Stimulated activated CD4-positive, alpha-beta T cell treated with anti-CD3 and anti-CD28 coated beads, TNF-alpha, amount 100 ng/mL, for 24 hours (primary cell): Measurements from ENCODE around the gene HTR1E.
"Not testable (repeated sequence)": the region's sequence is repeated elsewhere in the genome, so short reads cannot be mapped to it uniquely, and the experiment has no call there.

ENCODE experiments used
- DNase-seq, 3 experiments: peaks; one replicate each; pipeline ENCODE4 v3.0.0-alpha.2; 2020; ENCODE audit warnings: low read depth in 3 of 3

Gene HTR1E

DNA sequence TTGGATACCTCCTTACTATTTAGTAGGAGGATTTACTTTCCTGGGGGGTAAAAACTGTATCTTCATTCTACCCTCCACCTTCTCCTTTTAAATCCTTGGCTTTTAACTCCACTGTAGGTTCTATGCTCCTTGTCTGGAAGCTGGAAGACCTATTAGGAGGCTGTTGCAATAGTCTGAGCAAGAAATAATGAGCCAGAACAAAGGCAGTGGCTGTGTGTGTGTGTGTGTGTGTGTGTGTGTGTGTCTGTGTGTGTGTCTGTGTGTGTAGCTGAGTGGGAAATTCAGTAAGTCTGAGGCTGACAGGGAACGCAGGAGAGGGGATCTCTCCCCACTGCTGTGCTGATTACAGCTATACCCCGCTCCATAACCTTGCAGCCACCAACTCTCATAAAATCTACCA, 35.8 kb downstream of the HTR1E start:
- no peak for DNase-seq

DNA sequence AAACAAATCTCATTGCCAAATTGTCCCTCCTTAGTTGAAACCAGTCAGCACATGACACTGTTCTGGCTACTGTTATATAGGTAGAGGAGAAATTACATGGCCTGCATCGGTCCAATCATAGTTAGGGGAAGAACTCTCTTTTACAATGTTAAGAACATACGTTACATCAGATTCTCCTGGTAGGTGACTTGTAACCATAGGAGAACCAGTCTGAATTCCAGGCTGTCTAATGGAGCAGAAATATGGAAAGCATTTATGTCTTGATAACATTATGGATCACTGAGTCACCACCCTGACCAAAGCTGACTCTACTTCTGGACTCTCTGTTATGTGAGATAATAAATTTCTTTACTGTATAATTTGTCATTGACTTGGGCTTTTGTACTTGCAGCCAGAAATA, 40.9 kb downstream of the HTR1E start:
- no peak for DNase-seq

DNA sequence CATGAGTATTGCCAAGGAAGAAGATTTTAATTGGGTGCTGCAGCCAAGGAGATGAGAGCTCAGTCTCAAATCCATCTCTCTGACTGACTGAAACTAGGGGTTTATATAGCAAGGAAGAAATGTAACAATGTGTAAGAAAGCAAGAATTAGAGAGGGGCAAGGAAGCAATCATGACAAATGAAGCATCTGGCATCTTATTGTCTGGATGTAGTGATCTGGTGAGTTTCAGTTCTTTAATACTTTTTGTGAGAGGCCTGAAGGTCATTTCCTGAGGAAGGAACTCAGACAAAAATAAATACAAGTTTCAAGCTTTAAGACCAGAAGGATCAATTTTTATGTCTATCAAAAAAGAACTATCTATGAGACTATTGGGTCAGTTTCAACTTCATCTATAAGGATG, 64.2 kb downstream of the HTR1E start:
- no peak for DNase-seq

DNA sequence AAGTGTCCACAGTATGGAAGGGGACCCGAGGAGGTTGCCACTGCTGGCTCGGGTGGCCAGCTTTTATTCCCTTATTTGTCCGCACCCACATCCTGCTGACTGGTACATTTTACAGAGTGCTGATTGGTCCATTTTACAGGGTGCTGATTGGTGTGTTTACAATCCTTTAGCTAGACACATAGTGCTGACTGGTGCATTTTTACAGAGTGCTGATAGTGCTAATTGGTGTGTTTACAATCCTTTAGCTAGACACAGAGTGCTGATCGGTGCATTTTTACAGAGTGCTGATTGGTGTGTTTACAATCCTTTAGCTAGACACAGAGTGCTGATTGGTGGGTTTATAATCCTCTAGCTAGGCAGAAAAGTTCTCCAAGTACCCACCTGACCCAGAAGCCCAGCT, 65.1 kb downstream of the HTR1E start:
- DNase-seq: not testable (repeated sequence)

DNA sequence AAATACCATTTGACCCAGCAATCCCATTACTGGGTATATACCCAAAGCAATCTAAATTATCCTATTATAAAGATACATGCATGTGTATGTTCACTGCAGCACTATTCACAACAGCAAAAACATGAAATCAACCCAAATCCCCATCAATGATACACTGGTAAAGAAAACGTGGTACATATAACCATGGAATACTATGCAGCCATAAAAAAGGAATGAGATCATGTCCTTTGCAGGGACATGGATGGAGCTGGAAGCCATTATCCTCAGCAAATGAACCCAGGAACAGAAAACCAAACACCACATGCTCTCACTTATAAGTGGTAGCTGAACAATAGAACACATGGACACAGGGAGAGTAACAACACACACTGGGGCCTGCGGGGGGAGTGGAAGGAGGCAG, 69.2 kb downstream of the HTR1E start:
- not testable (repeated sequence) for DNase-seq

DNA sequence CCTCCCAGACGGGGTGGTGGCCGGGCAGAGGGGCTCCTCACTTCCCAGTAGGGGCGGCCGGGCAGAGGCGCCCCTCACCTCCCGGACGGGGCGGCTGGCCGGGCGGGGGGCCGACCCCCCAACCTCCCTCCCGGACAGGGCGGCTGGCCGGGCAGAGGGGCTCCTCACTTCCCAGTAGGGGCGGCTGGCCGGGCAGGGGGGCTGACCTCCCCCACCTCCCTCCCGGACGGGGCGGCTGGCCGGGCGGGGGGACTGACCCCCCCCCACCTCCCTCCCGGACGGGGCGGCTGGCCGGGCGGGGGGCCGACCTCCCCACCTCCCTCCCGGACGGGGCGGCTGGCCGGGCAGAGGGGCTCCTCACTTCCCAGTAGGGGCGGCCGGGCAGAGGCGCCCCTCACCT, 72.3 kb downstream of the HTR1E start:
- not testable (repeated sequence) for DNase-seq

DNA sequence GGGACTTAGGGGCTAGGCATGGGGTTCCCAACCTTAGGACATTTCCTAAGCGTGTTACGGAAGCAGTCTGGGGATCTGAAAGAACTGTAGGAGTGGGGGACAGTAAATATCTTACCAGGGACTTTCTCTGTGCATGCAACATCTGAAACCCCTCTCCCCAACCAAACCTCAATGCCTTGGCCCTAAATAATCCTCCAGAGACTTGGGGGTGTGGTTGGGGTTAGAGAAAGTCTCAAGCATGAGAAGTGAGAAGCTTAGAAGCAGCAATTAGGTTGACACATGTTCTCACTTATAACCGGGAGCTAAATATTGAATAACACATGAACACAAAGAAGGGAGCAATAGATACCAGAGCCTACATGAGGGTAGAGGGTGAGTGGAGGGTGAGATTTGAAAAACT, 74.7 kb downstream of the HTR1E start:
- no peak for DNase-seq

DNA sequence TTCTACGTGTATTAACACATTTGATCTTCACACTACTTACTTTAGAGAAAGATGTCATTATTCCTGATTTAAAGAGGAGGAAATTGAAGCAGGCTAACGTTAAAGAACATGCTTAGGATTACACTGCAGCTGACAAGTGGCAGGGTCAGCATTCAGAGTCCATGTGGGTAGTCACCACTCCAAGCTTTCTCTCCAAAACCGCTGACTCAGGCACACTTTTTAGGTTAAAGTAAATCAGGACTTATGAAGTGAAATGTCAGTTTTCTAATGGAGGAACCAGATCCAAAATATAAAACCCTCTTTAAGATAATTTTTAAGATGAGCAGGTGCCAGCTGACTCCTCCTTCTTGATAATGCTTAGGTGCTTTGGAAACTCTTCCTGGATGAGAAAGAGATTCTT, 75.4 kb downstream of the HTR1E start:
- no peak for DNase-seq

DNA sequence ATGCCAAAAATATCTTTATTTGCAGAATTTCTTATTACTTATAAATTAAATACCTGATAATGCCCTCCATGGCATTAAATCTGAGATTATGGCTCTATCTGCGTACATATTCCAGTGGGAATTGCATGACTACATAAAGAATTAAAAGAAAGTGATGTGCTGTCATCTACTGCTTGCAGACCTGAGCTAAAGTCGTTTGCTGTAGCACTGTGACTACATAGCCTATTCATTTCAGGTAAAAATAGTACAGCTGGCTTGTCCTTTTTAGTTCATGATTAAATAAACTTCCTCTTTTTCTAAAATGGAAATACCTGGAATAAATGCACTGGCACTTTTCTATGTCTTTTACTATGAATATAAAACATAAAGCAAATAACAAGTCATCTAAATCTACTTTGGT, 79.4 kb downstream of the HTR1E start:
- no peak for DNase-seq

DNA sequence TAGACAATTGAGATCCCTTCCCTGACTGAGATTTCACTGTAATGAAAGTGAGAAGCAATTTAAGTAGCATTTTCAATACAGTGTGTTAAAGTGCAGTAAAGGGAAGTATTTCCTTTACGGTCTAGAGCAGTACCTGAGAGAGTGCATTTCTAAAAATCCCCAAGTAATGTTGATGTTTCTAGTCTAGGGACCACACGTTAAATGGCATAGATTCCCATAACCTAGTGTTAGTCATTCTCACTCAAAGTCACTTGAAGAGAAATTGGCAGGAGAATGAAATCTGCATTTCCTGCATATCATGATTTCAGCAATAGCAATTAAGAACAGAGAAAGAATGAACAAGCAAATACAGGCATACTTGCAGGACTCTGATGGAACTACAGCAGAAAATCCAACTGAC, 89.7 kb downstream of the HTR1E start:
- DNase-seq: no peak

DNA sequence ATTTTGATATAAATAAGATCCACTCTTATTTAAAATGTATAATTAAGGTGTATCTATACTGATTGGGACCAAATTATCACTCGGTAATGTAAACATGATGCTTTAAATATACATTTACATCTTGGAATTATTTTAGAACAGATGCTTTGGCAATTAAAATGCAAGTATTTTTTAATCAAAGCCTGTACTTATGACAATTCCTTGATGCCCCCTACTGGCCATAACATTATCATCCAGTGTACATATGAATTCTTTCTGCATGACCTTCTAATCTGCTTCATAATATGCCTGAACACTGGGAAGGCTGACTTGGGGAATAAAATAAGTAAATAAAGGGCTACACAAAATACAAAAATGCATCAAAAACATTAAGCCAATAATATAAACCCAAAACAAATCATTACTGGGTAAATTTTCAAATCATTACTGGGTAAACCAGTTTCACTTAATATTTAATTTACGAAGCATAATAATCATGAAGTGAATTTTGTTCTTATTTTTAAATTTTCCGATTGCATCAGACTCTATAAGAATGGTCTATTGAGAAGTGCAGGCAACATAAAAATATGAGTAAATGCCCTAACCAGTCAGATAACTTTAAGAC, 92.5 kb downstream of the HTR1E start:
- no peak for DNase-seq

DNA sequence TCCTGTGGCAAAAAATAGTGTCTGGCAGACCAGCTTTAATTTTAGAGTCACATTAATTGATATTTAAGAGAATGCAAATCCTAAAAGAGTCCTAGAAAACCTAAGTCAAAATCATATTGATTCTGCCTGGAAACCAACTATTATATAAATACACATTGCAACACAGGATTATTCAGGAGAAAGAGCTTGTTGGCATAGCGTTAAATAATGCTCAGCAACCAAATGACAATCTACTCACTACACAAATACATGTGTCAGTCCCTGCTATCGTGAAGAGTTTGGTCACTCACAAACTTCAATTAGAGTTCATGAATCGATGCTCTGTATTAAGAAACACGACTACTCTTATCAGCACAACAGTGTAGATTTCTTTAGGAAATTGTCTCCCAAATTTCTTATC, 103.4 kb downstream of the HTR1E start:
- no peak for DNase-seq

DNA sequence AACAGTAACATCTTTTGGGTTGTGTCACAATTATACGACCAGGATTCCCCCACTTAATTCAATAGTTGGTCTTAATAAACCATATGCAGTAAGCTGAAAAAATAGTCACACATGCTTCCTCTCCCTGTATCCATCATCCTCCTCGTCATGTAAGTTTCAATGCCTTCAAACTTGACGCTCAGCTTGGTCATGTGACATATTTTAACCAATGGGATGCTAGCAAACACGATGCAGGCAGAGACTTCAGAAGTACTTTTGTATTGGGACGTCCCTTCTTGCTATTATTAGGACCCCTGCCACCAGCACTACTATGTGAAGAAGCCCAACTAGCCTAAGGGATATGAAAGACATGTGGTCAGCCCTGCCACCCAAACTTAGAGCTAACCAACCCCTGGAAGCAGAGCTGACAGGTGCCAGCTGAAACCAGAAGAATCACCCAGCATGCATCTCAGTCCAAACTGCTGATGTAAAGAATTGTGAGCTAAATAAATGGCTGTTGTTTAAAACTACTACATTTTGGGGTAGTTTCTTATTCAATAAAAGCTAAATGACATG, 108.3 kb downstream of the HTR1E start:
- no peak for DNase-seq

DNA sequence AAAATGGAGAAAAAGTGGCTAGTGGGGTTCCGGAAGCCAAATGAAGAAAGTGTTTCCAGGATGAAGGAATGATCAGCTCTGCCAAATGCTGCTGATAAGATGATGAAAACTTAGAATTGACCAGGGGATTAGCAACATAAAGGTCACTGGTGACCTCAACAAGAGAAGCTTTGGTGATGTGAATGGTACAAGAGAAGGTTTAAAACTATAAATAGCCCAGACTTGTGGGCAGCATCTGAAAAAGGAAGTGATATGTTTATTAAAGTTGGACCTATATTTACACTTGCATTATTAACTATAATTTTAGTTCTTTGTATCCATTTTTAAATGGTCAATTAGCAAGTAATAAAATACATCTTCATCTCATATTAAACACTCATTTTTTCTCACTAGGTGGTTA, 112.5 kb downstream of the HTR1E start:
- no peak for DNase-seq

DNA sequence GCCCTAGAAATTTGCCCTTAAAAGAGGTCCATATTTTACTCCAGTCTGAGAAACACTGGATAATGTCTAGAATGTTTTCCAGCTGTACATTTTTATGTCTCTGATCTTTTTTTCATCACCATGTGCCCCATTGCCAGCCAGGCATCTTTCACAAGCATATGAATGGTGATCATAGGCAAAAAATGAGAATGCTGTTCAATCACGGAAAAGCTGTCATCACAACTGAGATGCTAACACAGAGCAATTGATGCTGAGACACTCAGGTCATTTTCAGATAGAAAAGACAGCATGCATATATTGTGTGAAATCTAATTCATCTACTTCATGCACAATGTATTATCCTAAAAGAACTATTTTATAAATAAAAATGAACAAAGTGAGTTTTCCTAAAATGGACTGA, 116.0 kb downstream of the HTR1E start:
- DNase-seq: no peak

DNA sequence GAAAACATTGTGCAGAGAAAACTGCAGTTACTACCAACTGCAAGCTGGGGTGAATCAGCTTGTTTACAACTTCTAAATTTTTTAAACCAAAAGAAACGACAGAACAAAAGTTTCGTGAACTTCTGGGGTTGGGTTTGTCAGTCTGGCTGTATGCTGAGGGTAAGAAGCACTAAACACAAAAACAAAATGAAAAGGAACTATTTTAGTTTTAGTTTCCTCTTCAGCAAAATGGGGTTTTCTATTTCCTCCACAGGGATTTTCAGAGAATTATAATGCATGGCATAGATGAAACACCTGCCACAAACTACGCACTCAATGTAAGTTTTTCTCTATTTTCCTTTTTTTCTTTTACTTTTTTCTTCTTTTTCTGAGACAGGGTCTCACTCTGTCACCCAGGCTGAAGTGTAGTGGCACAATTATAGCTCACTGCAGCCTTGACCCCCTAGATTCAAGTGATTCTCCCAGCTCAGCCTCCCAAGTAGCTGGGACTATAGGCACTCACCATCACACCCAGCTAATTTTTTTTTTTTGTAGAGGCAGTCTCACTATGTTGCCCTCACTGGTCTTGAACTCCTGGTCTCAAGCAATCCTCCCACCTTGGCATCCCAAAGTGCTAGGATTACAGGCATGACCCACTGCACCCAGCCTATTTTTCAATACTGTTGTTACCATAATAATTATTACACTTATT, 117.0 kb downstream of the HTR1E start:
- DNase-seq: no peak

DNA sequence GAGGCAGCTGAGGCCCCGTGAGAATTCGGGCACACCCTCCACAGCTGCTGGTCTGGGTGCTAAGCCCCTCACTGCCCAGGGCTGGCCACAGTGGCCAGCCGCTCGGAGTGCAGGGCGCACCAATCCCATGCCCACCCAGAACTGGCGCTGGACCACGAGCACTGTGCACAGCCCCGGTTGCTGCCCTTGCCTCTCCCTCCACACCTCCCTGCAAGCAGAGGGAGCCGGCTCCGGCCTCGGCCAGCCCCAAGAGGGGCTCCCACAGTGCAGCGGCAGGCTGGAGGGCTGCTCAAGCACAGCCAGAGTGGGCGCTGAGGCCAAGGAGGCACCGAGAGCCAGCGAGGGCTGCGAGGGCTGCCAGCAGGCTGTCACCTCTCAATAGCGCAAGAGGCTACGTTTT, 122.6 kb downstream of the HTR1E start:
- DNase-seq: no peak

DNA sequence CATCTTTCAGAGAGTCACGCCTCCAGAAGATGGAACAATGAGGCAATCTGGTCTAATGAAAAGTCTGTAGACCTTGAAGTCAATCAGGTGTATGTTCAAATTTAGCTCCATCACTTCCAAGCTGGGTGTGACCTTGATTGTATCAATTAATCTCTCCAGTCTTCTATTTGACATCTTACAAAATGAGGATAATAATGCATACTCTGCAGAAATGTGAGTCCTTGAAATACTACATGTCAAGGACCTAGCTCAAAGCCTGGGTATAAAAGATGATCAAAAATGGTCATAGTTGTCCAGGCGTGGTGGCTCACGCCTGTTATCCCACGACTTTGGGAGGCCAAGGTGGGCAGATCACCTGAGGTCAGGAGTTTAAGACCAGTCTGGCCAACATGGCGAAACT, 127.8 kb downstream of the HTR1E start:
- no peak for DNase-seq
